Upper lobe of left lung (tissue), 6 donors: ENCODE data around the gene SIRT4. TPM values are rescaled to one million over a fixed set of nuclear protein-coding genes. Genes with fewer than 3 reads are reported as not detected.

Experiments
- ATAC-seq, 2 donors: fragments of 200-7000 bp; cut with Tn5 transposase; one replicate each; pipeline ENCODE4 v1.9.1; 2022; ENCODE audit warnings: mild to moderate bottlenecking in 2 of 2, moderate library complexity in 2 of 2; ENCODE audit not compliant: low FRiP score in 2 of 2
- DNase-seq, 2 donors: peaks; one replicate each; pipeline ENCODE4 v3.0.0-alpha.2; 2019 to 2020
- H3K27ac ChIP-seq, 4 donors: fragments of 200-600 bp; sonication (generic); one replicate each; pipeline ENCODE4 v1.5.1; 2016 to 2019
- H3K27me3 ChIP-seq, 4 donors: fragments of 200-600 bp; sonication (generic); one replicate each; pipeline ENCODE4 v1.5.1; 2017 to 2019
- H3K36me3 ChIP-seq, 4 donors: fragments of 200-600 bp; sonication (generic); one replicate each; pipeline ENCODE4 v1.5.1; 2016 to 2019
- H3K4me1 ChIP-seq, 4 donors: fragments of 200-600 bp; sonication (generic); one replicate each; pipeline ENCODE4 v1.5.1; 2018 to 2019
- H3K4me3 ChIP-seq, 4 donors: fragments of 200-600 bp; sonication (generic); one replicate each; pipeline ENCODE4 v1.5.1; 2017 to 2019; ENCODE audit warnings: mild to moderate bottlenecking in 2 of 4, moderate library complexity in 1 of 4
- H3K9me3 ChIP-seq, 4 donors: fragments of 200-600 bp; sonication (generic); one replicate each; pipeline ENCODE4 v1.5.1; 2018 to 2019
- CTCF ChIP-seq, 6 experiments: fragments of 450-650 bp in 4 of 6; fragments of 200-600 bp in 2 of 6; sonication (generic) in 2 of 6; IDR thresholded peaks; one replicate each; pipeline ENCODE4 v1.5.1; 2016 to 2019; ENCODE audit warnings: antibody characterized with exemption in 6 of 6
- EP300 ChIP-seq, 4 donors: sonication (generic); formaldehyde crosslinking; IDR thresholded peaks; one replicate each; pipeline ENCODE4 v1.5.1; 2017; ENCODE audit warnings: antibody characterized with exemption in 4 of 4, control low read depth in 2 of 4
- POLR2A ChIP-seq, 4 donors: fragments of 450-650 bp; IDR thresholded peaks; one replicate each; pipeline ENCODE4 v1.5.1; 2016 to 2017; ENCODE audit warnings: antibody characterized with exemption in 4 of 4, mild to moderate bottlenecking in 2 of 4
- POLR2AphosphoS5 ChIP-seq, 2 donors: sonication (generic); formaldehyde crosslinking; IDR thresholded peaks; one replicate each; pipeline ENCODE4 v1.5.1; 2017; ENCODE audit warnings: antibody characterized with exemption in 2 of 2
- WGBS, 2 donors: methylation state at CpG; one replicate each; pipeline ENCODE4 v1.1.5; 2017 to 2018; 5-methylcytosine and 5-hydroxymethylcytosine counted together
- total RNA-seq, 6 donors: library from RNA; depleted of rRNA in 4 of 6; stranded (reverse); fragments of >200 nt in 4 of 6; gene quantifications; one replicate each; pipeline versions ENCODE4 v1.1.0 to v1.2.1, GENCODE V29; 2016 to 2021
- donor health status: DM: no; HTN: no; CAD: no; lungs with moderate emphysema.
- donor health status: DM: no; HTN: yes; CAD: no; lungs with severe emphysema.

Gene SIRT4
- total RNA-seq, 6 donors from 2014 or later: 1.00 to 5.2 (median 2.9) TPM

DNA sequence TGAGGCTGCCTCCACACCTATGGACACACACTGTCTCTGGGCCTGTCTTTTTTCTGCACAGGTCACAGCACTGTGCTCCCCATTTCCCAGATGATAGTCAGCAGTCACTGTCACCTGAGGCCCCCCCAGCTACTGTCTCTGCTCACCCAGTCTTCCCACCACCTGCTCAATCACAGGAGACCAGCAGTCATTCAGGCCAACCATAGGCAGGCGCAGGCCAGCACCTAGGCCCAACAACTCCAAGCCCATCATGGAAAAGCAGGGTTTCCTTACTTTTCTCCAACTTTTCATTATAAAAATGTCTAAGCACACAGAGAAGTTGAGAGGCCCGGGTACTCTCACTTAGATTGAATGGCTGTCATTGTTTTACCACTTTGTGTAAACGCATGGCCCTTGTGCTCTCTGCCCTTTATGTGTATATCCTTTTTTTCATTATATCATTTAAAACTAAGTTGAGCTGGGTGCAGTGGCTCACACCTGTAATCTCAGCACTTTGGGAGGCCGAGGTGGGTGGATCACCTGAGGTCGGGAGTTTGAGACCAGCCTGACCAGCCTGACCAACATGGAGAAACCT, 43.7 kb upstream of the SIRT4 start:
- TF ChIP-seq EP300 (IDR thresholded peaks at IDR 0.05): no peak
- TF ChIP-seq POLR2A (IDR thresholded peaks at IDR 0.05): no peak
- TF ChIP-seq POLR2AphosphoS5 (IDR thresholded peaks at IDR 0.05): no peak
- no peak for TF ChIP-seq CTCF (IDR thresholded peaks at IDR 0.05)
- Histone ChIP-seq H3K27ac (peak overlapping the region in 3 of 4 donors; percentile 62 to 95 (median 89)), H3K4me3 (no peak overlapping the region), H3K4me1 (peaks cover 87 to 100% (median 95%) of the 10 kb centered on the region in 4 donors), H3K9me3 (no peaks in the 10 kb centered on the region), H3K36me3 (peaks cover 0 to 6% (median 2%) of the 10 kb centered on the region in 4 donors), H3K27me3 (no peaks in the 10 kb centered on the region)
- DNase-seq (no peak), ATAC-seq (no peak)
- 77 to 81% methylated on average over 5 of the region's 5 CpGs for WGBS, 2 donors

DNA sequence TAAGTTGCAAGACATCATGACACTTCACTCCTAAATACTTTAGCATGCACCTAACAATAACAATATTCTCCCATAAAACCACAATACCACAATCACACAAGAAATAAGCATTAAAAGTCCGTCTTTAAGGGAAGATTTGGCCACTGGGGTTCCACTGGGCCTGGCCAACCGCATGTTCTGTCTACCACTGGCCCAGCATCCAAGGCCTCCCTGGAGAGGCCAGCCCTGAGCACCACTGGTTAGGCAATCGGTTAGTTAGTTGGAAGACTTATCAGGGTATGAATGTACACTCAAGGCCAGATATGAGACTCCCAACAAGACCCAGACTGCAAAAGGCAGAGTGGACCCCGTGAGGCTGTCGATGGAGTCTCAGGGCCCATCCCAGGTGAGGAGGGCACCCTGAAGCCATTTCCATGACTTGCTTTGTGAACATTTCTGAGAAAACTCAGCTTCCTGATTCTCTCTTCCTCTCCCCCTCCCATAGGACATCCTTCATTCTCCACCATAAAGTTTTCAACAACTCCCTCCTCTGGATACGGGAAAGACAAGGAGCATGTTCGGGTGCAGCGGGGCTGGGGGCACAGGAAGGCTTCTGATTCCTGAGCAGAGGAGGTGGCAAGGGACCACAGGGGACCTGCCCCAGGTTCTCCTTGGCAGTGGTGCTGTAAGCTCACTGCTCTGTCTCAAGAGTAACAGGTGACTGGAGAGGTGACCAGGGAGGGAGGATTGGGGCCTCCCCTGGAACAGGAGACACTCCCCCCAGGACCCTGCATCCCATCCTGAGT, 42.5 kb upstream of the SIRT4 start:
- ATAC-seq: peak in 1 of 2 donors; percentile 64
- Histone ChIP-seq H3K27me3 (no peaks in the 10 kb centered on the region), H3K36me3 (peaks cover 0 to 6% (median 2%) of the 10 kb centered on the region in 4 donors), H3K4me3 (no peak overlapping the region), H3K27ac (peak overlapping the region; percentile 21 to 95 (median 70)), H3K4me1 (peaks cover 88 to 100% (median 95%) of the 10 kb centered on the region in 4 donors), H3K9me3 (no peaks in the 10 kb centered on the region)
- no peak for TF ChIP-seq POLR2A (IDR thresholded peaks at IDR 0.05)
- TF ChIP-seq EP300 (IDR thresholded peaks at IDR 0.05): no peak
- TF ChIP-seq POLR2AphosphoS5 (IDR thresholded peaks at IDR 0.05): no peak
- no peak for TF ChIP-seq CTCF (IDR thresholded peaks at IDR 0.05)
- WGBS, 2 donors: 80 to 82% methylated on average over 8 of the region's 8 CpGs
- DNase-seq: no peak

DNA sequence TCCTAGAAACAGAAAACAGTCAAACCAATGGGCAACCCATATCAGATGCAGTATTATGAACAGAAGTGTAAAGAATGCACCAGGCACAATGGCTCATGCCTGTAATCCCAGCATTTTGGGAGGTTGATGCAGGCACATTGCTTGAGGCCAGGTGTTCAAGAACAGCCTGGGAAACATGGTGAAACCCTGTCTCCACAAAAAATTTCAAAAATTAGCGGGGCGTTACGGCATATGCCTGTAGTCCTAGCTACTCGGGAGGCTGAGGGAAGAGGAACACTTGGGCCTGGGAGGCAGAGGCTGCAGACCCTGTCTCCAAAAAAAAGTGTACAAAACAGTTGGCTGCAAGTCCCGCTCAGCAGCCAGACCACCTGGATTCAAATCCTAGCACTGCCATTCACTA, 41.5 kb upstream of the SIRT4 start:
- ATAC-seq (no peak), DNase-seq (no peak)
- TF ChIP-seq POLR2AphosphoS5 (IDR thresholded peaks at IDR 0.05) (no peak), CTCF (IDR thresholded peaks at IDR 0.05) (no peak), POLR2A (IDR thresholded peaks at IDR 0.05) (no peak), EP300 (IDR thresholded peaks at IDR 0.05) (no peak)
- Histone ChIP-seq H3K36me3 (peaks cover 0 to 2% (median 0%) of the 10 kb centered on the region in 4 donors), H3K9me3 (no peaks in the 10 kb centered on the region), H3K27me3 (no peaks in the 10 kb centered on the region), H3K4me1 (peaks cover 84 to 96% (median 89%) of the 10 kb centered on the region in 4 donors), H3K4me3 (no peak overlapping the region), H3K27ac (peak overlapping the region in 2 of 4 donors; percentile 95 to 99)
- WGBS, 2 donors: 86 to 95% methylated on average over 5 of the region's 5 CpGs

DNA sequence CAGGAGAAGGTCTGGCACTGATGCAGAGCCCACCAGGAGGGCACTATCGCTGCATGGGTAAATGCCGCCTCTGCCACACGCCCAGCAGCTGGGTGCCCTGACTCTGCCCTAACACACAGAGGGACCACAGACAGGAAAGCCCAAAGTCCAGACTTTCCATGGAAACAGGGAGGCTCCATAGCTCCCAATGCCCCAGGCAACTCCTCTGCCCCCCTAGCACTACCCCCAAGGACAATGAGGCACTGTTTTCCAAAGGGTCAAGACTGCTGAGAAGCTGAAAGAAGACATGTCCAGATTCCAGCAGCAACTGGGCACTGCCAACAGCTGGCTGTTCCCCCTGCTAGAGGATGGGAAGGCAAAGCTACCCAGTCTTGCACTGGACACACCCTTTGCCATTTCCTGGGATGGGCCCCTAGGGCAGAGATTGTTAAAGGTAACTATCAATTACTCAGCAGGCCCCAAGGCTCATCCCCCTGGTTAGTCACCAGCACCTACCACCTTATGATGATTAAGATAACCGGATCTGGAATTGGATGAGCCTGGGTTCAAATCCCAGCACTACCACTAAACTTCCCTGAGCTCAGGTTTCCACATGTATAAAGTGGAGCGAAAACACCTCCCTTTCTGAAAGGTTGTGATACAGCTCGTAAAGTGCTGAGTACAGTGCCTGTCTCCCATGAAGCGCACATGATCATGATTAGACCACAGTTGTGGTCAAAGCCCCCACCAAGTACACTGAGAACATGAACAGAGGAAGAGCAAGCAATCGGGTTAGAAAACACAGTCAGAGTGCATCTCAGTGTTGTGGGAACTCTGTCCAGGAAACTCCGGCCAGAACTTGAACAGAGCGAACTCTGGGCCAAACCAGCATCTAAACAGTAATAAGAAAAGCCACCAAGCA, 39.9 kb upstream of the SIRT4 start:
- WGBS, 2 donors: 37 to 48% methylated on average over 7 to 10 of the region's 10 CpGs
- H3K9me3 ChIP-seq: no peaks in the 10 kb centered on the region
- peak overlapping the region in 3 of 4 donors; percentile 92 to 96 (median 94) for H3K4me3 ChIP-seq
- no peaks in the 10 kb centered on the region for H3K27me3 ChIP-seq
- H3K4me1 ChIP-seq: peaks cover 74 to 91% (median 82%) of the 10 kb centered on the region in 4 donors
- no peaks in the 10 kb centered on the region for H3K36me3 ChIP-seq
- ATAC-seq (no peak), DNase-seq (no peak)
- TF ChIP-seq EP300 (IDR thresholded peaks at IDR 0.05) (no peak), POLR2AphosphoS5 (IDR thresholded peaks at IDR 0.05) (no peak), POLR2A (IDR thresholded peaks at IDR 0.05) (peak in 1 of 4 donors; percentile 32)
- peak overlapping the region; percentile 91 to 99 (median 96) for H3K27ac ChIP-seq
